Omental fat pad (tissue), 4 donors: ENCODE measurements around the gene PACS2. TPM values are rescaled to one million over a fixed set of nuclear protein-coding genes. Genes with fewer than 3 reads are reported as not detected.

ENCODE experiments used
- ATAC-seq: fragments of 150-250 bp; one replicate; pipeline ENCODE4 v1.9.1; 2016; ENCODE audit warnings: mild to moderate bottlenecking, moderate library complexity; ENCODE audit not compliant: low FRiP score
- DNase-seq: peaks from one replicate; pipeline ENCODE4 v3.0.0-alpha.2; 2019; ENCODE audit warnings: low spot score
- CTCF ChIP-seq, 3 donors: fragments of 450-650 bp; IDR thresholded peaks; one replicate each; pipeline ENCODE4 v1.5.1; 2016 to 2017; ENCODE audit warnings: antibody characterized with exemption in 3 of 3, mild to moderate bottlenecking in 3 of 3, moderate library complexity in 2 of 3
- total RNA-seq, 4 donors: library from RNA; depleted of rRNA; stranded (reverse); fragments of >200 nt; gene quantifications; one replicate each; pipeline ENCODE4 v1.1.0, GENCODE V29; 2016

Gene PACS2
- total RNA-seq, 4 donors from 2014 or later = 47.5 to 78.5 (median 68.9) TPM

DNA sequence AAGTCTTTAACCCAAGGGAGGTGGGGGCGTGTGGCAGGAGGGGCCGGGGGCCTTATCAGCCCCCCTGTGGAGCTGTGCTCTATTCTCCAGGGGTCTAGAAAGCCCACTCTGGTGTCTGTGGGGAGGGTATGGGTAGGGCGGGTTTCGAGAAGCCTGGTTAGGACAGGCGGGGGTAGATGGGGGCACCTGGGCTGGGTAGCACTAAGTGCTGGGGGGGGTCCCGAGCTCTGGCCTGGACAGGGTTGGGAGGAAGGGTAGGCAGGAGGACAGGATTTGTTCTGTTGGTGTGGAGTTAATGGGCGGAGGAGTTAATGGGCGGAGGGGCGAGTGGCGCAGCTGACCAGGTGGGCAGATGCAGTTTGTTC lies 2.0 kb downstream of the PACS2 start:
- ATAC-seq = no peak
- TF ChIP-seq CTCF (IDR thresholded peaks at IDR 0.05) = no peak
- DNase-seq = no peak

- DNase-seq = no peak
- no peak for TF ChIP-seq CTCF (IDR thresholded peaks at IDR 0.05)
- ATAC-seq = no peak
Measured at GRCh38 chr14:105316968-105317510, 2.5 kb downstream of the PACS2 start.

- ATAC-seq (peak; percentile 35), DNase-seq (no peak)
- TF ChIP-seq CTCF (IDR thresholded peaks at IDR 0.05) = no peak
Measured at GRCh38 chr14:105317546-105317945, 3.0 kb downstream of the PACS2 start.

- no peak for DNase-seq
- TF ChIP-seq CTCF (IDR thresholded peaks at IDR 0.05) = no peak
- ATAC-seq = no peak
Measured at GRCh38 chr14:105322791-105323556, 8.4 kb downstream of the PACS2 start.

DNA sequence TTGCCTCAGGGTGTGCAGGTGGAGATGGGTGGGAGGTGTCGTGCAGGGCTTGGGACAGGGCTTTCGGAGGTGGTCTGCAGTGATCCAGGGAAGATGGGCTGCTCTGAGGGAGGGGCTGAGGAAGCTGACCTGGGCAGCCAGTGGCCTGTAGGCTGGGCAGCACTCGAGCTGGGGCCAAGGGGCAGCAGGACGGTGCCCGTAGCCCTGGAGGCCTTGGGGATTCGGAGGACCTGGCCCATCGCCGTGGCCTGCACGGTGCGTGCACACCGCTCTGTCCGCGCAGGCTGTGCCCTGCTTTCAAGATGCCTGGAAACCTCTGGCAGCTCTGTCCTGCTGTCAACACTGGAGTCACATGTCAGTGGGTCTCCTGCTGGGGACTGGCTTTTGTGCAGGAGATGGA lies 9.1 kb downstream of the PACS2 start:
- ATAC-seq = no peak
- DNase-seq = no peak
- no peak for TF ChIP-seq CTCF (IDR thresholded peaks at IDR 0.05)

DNA sequence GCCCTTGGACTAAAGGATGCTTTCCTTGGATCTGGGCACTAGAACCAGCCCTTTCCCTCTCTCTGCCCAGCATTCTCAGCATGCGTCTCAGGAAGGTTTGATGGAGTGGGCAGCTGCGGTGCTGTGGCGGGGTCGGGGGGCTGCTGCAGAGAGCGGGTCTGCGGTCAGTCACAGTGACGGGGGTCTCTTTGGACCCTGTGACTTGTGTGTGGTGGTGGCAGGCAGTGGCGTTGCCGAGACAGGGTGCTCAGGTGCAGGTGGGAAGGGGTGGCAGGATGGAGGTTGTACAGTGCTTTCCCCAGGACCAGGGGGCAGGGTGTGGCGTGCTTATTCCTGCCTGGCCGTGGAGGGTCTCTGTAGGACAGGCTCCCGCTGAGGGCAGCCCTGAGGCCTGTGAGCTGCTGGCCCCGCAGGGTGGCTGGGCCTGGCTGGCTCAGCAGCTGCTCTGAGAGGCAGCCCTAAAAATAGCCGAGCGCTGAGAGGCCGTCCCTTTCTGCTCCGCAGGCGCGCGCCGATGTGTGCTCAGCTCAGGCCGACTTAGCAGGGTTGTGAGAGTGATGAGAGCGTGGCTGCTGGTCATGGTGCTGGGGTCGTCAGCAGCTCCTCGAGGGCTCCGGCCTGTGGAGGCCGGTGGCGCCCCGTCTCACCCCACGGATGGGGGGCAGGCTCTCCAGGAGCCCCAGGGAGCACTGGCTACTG lies 9.7 kb downstream of the PACS2 start:
- ATAC-seq (peak; percentile 10), DNase-seq (no peak)
- TF ChIP-seq CTCF (IDR thresholded peaks at IDR 0.05) = no peak
